ENCODE data around the gene MYOCOS. TPM values are rescaled to one million over a fixed set of nuclear protein-coding genes. Genes with fewer than 3 reads are reported as not detected.

MYOCOS gene
- total RNA-seq, 2 donors from 2014 or later, result not detected

GRCh38 chr1:171663036-171663853 lies 41.2 kb downstream of the MYOCOS start:
- WGBS, result 50% methylated on average over 7 of the region's 7 CpGs
- intact Hi-C loops (cut with DNase I), result no loop called here

GRCh38 chr1:171663854-171664575 lies 42.0 kb downstream of the MYOCOS start:
- no peaks in the 10 kb centered on the region for H3K36me3 ChIP-seq
- H3K4me3 ChIP-seq, result no peak overlapping the region
- DNase-seq (ENCODE audit: low spot score), result no peak
- TF ChIP-seq CTCF (IDR thresholded peaks at IDR 0.05) (no peak), POLR2A (IDR thresholded peaks at IDR 0.05) (no peak), POLR2AphosphoS5 (IDR thresholded peaks at IDR 0.05) (no peak)
- intact Hi-C loops (cut with DNase I), result no loop called here
- peak overlapping the region; percentile 61 to 64 for H3K27ac ChIP-seq
- H3K4me1 ChIP-seq (replicated peaks), result peaks cover 5% of the 10 kb centered on the region
- WGBS, result 57% methylated on average over 4 of the region's 4 CpGs
- no peaks in the 10 kb centered on the region for H3K9me3 ChIP-seq
- no peaks in the 10 kb centered on the region for H3K27me3 ChIP-seq (replicated peaks; ENCODE audit: insufficient read depth)

More at GRCh38 chr1:171663036-171663853, 41.2 kb downstream of the MYOCOS start:
- DNase-seq (ENCODE audit: low spot score), result no peak
- Histone ChIP-seq H3K4me3 (no peak overlapping the region), H3K36me3 (no peaks in the 10 kb centered on the region), H3K27ac (peak overlapping the region; percentile 61 to 64), H3K27me3 (replicated peaks; ENCODE audit: insufficient read depth) (no peaks in the 10 kb centered on the region), H3K4me1 (replicated peaks) (peaks cover 5% of the 10 kb centered on the region), H3K9me3 (no peaks in the 10 kb centered on the region)
- no peak for TF ChIP-seq POLR2A (IDR thresholded peaks at IDR 0.05)
- TF ChIP-seq POLR2AphosphoS5 (IDR thresholded peaks at IDR 0.05), result peak; percentile 68
- TF ChIP-seq CTCF (IDR thresholded peaks at IDR 0.05), result no peak

GRCh38 chr1:171664976-171665375 lies 42.9 kb downstream of the MYOCOS start:
- no peaks in the 10 kb centered on the region for H3K27me3 ChIP-seq (replicated peaks; ENCODE audit: insufficient read depth)

GRCh38 chr1:171666114-171666769 lies 44.2 kb downstream of the MYOCOS start:
- no peak for DNase-seq (ENCODE audit: low spot score)
- H3K27me3 ChIP-seq (replicated peaks; ENCODE audit: insufficient read depth), result no peaks in the 10 kb centered on the region
- no peak for TF ChIP-seq CTCF (IDR thresholded peaks at IDR 0.05)
- peak; percentile 34 for TF ChIP-seq POLR2AphosphoS5 (IDR thresholded peaks at IDR 0.05)
- no peak for TF ChIP-seq POLR2A (IDR thresholded peaks at IDR 0.05)
- H3K4me1 ChIP-seq (replicated peaks), result peaks cover 5% of the 10 kb centered on the region
- H3K9me3 ChIP-seq, result no peaks in the 10 kb centered on the region
- no peaks in the 10 kb centered on the region for H3K36me3 ChIP-seq
- intact Hi-C loops (cut with DNase I), result no loop called here
- H3K27ac ChIP-seq, result no peak overlapping the region
- 70% methylated on average over 4 of the region's 4 CpGs for WGBS
- H3K4me3 ChIP-seq, result no peak overlapping the region

More at GRCh38 chr1:171664976-171665375, 42.9 kb downstream of the MYOCOS start:
- intact Hi-C loops (cut with DNase I), result no loop called here
- H3K4me3 ChIP-seq, result no peak overlapping the region
- H3K9me3 ChIP-seq, result no peaks in the 10 kb centered on the region
- TF ChIP-seq POLR2A (IDR thresholded peaks at IDR 0.05) (no peak), POLR2AphosphoS5 (IDR thresholded peaks at IDR 0.05) (no peak), CTCF (IDR thresholded peaks at IDR 0.05) (no peak)
- H3K27ac ChIP-seq, result peak overlapping the region; percentile 61 to 64
- DNase-seq (ENCODE audit: low spot score), result no peak
- H3K36me3 ChIP-seq, result no peaks in the 10 kb centered on the region
- H3K4me1 ChIP-seq (replicated peaks), result peaks cover 5% of the 10 kb centered on the region
